Prostate gland (tissue), 2 donors: ENCODE measurements around the gene ZNF358.

ENCODE experiments used
- POLR2A ChIP-seq: fragments of 450-650 bp; IDR thresholded peaks from one replicate; pipeline ENCODE4 v1.6.1; 2016; ENCODE audit warnings: antibody characterized with exemption, mild to moderate bottlenecking
- POLR2AphosphoS5 ChIP-seq: sonication (generic); formaldehyde crosslinking; IDR thresholded peaks from one replicate; pipeline ENCODE4 v1.6.1; 2017; ENCODE audit warnings: antibody characterized with exemption
- TF ChIP-seq, protein P1 (sequence below), 4 experiments: fragments of 200-600 bp in 2 of 4; fragments of 450-650 bp in 2 of 4; sonication (generic) in 2 of 4; IDR thresholded peaks; 1 replicate in 3 of 4; 2 replicates in 1 of 4; pipeline ENCODE4 v1.5.1; 2016 to 2019; ENCODE audit warnings: antibody characterized with exemption in 4 of 4, mild to moderate bottlenecking in 2 of 4, moderate library complexity in 2 of 4

DNA sequence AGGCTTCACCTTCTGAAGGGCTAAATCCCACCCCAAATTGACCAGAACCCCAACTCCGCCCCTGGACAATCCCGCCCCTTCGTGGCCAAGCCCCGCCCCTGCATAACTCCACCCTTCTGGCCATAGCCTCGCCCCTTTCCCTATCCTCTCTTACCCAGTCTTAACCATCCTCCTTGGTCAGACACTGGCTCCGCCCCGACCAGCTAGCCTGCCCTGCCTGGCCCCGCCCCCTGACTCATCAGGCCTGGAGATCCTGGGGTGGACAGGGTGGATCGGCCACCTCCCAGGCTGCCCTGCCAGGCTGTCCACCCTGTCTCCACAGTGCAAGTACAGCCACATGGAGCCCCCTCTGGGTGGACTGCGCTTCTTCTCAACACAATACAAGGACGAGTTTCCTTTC lies 8.0 kb upstream of the ZNF358 start:
- TF ChIP-seq POLR2A: no peak
- TF ChIP-seq, protein P1, sequence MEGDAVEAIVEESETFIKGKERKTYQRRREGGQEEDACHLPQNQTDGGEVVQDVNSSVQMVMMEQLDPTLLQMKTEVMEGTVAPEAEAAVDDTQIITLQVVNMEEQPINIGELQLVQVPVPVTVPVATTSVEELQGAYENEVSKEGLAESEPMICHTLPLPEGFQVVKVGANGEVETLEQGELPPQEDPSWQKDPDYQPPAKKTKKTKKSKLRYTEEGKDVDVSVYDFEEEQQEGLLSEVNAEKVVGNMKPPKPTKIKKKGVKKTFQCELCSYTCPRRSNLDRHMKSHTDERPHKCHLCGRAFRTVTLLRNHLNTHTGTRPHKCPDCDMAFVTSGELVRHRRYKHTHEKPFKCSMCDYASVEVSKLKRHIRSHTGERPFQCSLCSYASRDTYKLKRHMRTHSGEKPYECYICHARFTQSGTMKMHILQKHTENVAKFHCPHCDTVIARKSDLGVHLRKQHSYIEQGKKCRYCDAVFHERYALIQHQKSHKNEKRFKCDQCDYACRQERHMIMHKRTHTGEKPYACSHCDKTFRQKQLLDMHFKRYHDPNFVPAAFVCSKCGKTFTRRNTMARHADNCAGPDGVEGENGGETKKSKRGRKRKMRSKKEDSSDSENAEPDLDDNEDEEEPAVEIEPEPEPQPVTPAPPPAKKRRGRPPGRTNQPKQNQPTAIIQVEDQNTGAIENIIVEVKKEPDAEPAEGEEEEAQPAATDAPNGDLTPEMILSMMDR (IDR thresholded peaks at IDR 0.05): no peak
- no peak for TF ChIP-seq POLR2AphosphoS5
